Stimulated activated CD4-positive, alpha-beta T cell treated with anti-CD3 and anti-CD28 coated beads, Interleukin-12 subunit alpha, Interleukin-12 subunit beta, amount 100 ng/mL, for 4 hours (primary cell): ENCODE results near the gene MRPL52.

ENCODE experiments used
- DNase-seq: peaks from one replicate; pipeline ENCODE4 v3.0.0-alpha.2; 2020

The MRPL52 gene

GRCh38 chr14:22883173-22883976, 53.7 kb downstream of the MRPL52 start, which contains the start of gene REM2:
Gene REM2 (plus strand): TSS chr14:22883222. CDS start chr14:22883288, 66 bp downstream.
- no peak for DNase-seq

- no peak for DNase-seq
Observed at GRCh38 chr14:22884076-22884737, 54.5 kb downstream of the MRPL52 start.
